Measurements from ENCODE around the gene BRCC3.
A peak's percentile ranks its signal among the peaks of the same experiment; 100 is the strongest.

The BRCC3 gene

GRCh38 chrX:155056877-155057792 is 14.2 kb upstream of the BRCC3 start:
- DNase-seq (ENCODE audit: low read depth, low spot score), result no peak

GRCh38 chrX:155061760-155062159 is 9.5 kb upstream of the BRCC3 start:
- no peak for DNase-seq (ENCODE audit: low read depth, low spot score)

- no peak for DNase-seq (ENCODE audit: low read depth, low spot score)
These were observed 6.1 kb upstream of the BRCC3 start for GRCh38 chrX:155065035-155065734.

- DNase-seq (ENCODE audit: low read depth, low spot score), result no peak
These were observed 3.1 kb upstream of the BRCC3 start for GRCh38 chrX:155068165-155068564.

GRCh38 chrX:155069414-155069813 is 1.9 kb upstream of the BRCC3 start:
- DNase-seq (ENCODE audit: low read depth, low spot score), result no peak

- DNase-seq (ENCODE audit: low read depth, low spot score), result no peak
These were observed 1.3 kb upstream of the BRCC3 start for GRCh38 chrX:155070038-155070437.

- DNase-seq (ENCODE audit: low read depth, low spot score), result no peak
These were observed 689 bp upstream of the BRCC3 start for GRCh38 chrX:155070663-155070974.

GRCh38 chrX:155071694-155072280 is 479 bp downstream of the BRCC3 start:
- DNase-seq (ENCODE audit: low read depth, low spot score), result no peak

GRCh38 chrX:155086202-155086840 is 15.0 kb downstream of the BRCC3 start:
- DNase-seq (ENCODE audit: low read depth, low spot score), result peak; percentile 5

GRCh38 chrX:155086961-155087735 is 15.8 kb downstream of the BRCC3 start:
- DNase-seq (ENCODE audit: low read depth, low spot score), result no peak

- no peak for DNase-seq (ENCODE audit: low read depth, low spot score)
These were observed 23.3 kb downstream of the BRCC3 start for GRCh38 chrX:155094468-155095061.

GRCh38 chrX:155105919-155106318 is 34.6 kb downstream of the BRCC3 start:
- DNase-seq (ENCODE audit: low read depth, low spot score), result no peak

GRCh38 chrX:155108427-155108826 is 37.1 kb downstream of the BRCC3 start:
- DNase-seq (ENCODE audit: low read depth, low spot score), result no peak

- DNase-seq (ENCODE audit: low read depth, low spot score), result no peak
These were observed 40.9 kb downstream of the BRCC3 start for GRCh38 chrX:155112171-155112570.

GRCh38 chrX:155113097-155113496 is 41.8 kb downstream of the BRCC3 start:
- no peak for DNase-seq (ENCODE audit: low read depth, low spot score)

- DNase-seq (ENCODE audit: low read depth, low spot score), result no peak
These were observed 44.0 kb downstream of the BRCC3 start for GRCh38 chrX:155115174-155115819.

- DNase-seq (ENCODE audit: low read depth, low spot score), result no peak
These were observed 56.2 kb downstream of the BRCC3 start for GRCh38 chrX:155127465-155127864.

GRCh38 chrX:155127940-155128339 is 56.6 kb downstream of the BRCC3 start:
- no peak for DNase-seq (ENCODE audit: low read depth, low spot score)

- no peak for DNase-seq (ENCODE audit: low read depth, low spot score)
These were observed 60.8 kb downstream of the BRCC3 start for GRCh38 chrX:155132110-155132509.

- no peak for DNase-seq (ENCODE audit: low read depth, low spot score)
These were observed 62.9 kb downstream of the BRCC3 start for GRCh38 chrX:155134255-155134654.
